ENCODE measurements around the gene NAXD.
"Not testable (repeated sequence)": the region's sequence is repeated elsewhere in the genome, so short reads cannot be mapped to it uniquely, and the experiment has no call there.

The NAXD gene

GRCh38 chr13:110628952-110629701, 13.8 kb downstream of the NAXD start:
- no peak for DNase-seq (ENCODE audit: low spot score)

DNA sequence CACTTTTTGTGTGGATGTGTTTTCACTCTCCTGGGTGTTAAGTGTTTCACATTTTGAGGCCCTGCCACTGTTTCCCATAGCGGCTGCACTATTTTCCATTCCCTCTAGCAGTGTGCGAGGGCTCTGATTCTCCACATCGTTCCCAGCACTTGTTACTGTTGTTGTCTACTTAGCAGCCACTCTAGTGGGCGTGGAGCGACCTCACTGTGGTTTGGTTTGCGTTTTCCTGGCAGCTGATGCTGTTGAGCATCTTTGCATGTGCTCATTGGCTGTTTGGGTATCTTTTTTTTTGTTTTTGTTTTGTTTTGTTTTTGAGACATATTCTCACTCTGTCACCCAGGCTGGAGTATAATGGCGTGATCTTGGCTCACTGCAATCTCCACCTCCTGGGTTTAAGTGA, 14.4 kb downstream of the NAXD start:
- no peak for DNase-seq (ENCODE audit: low spot score)

DNA sequence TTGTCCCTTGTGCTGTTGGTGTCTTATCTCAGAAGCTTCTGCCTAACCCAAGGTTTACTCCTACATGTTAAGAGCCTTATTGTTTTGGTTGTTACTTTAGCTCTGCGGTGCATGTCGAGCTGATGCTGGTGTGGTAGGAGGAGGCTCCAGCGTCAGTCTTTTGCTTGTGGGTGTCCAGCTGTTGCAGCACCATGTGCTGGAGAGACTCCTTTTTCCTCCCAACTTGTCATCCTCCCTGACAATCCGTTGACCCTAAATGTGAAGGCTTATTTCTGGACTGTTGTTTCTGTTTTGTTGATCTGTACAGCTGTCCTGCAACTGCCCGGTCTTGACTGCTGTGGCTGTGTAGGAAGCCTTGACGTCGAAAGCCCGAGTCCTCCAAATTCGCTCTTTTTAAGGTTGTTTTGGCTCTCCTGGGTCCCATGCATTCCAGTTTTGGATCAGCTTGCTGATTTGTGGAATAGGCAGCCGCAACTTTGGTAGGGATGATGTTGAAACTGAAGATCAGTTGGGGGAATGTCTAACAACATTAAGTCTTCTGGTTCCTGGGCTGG, 15.3 kb downstream of the NAXD start:
- DNase-seq (ENCODE audit: low spot score), result no peak

DNA sequence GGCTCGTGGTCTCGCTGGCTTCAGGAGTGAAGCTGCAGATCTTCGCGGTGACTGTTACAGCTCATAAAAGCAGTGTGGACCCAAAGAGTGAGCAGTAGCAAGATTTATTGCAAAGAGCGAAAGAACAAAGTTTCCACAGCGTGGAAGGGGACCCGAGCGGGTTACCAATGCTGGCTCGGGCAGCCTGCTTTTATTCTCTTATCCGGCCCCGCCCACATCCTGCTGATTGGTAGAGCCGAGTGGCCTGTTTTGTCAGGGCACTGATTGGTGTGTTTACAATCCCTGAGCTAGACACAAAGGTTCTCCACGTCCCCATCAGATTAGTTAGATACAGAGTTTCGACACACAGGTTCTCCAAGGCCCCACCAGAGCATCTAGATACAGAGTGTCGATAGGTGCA, 16.9 kb downstream of the NAXD start:
- not testable (repeated sequence) for DNase-seq (ENCODE audit: low spot score)

- no peak for DNase-seq (ENCODE audit: low spot score)
These were observed 18.4 kb downstream of the NAXD start for GRCh38 chr13:110633776-110634175.

DNA sequence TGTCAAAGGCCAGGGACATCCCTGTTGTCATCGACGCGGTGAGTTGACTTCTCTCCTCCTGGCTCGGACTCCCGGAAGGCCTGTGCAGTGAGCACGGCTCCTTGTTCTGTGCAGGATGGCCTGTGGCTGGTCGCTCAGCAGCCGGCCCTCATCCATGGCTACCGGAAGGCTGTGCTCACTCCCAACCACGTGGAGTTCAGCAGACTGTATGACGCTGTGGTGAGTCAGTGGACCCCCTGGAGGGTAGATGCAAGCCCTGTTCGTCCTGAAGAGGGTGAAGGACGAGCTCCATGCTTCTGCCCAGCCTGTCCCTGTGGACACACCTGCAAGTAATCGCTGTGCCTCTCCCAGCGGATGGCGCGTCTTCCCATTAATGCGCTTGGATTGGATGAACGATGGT, 19.2 kb downstream of the NAXD start:
- no peak for DNase-seq (ENCODE audit: low spot score)

DNA sequence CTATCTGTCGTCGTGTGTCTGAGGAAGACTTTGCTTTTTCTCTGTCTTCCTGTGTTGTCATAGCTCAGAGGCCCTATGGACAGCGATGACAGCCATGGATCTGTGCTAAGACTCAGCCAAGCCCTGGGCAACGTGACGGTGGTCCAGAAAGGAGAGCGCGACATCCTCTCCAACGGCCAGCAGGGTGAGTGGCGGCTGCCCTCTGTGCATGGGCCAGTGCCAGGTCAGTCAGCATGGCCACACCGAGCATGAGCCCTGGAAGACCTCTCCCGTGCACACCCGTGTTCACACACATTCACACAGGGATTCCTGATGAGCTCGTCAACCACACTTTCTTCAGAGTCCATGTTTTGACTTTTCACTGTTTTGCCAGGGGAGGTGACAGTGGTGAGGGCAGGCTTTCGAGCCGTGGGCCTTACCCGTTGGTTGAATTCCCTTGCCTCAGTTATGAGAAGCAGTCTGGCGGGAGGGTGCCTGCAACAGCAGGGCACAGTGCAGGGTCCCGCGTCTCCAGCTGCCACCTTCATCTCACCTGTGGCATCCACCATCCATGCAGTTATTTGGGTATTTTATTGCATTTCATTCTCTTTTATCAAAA, 20.2 kb downstream of the NAXD start:
- DNase-seq (ENCODE audit: low spot score), result no peak

GRCh38 chr13:110636053-110636475, 20.7 kb downstream of the NAXD start:
- no peak for DNase-seq (ENCODE audit: low spot score)

DNA sequence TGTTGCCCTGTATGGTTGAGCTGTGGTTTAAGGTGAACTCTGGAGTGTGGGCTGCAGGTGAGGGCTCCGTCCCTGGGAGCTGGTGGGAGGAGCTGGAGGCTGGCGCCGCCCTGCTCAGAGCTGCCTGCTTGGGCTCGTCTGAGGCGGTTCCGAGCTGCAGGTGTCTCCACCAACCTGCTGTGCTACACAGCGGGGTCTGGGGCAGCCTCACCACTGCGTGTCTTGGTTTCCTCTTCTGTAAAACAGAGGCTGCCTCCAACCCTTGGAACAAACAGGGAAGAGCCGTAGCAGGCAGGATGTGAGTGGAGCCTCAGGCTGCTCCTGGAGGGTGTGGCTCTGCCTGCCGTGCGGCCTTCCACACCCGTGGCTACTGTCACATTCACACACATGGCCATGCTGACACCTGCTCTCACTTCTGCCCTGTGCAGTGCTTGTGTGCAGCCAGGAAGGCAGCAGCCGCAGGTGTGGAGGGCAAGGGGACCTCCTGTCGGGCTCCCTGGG, 21.4 kb downstream of the NAXD start:
- DNase-seq (ENCODE audit: low spot score), result peak; percentile 50

DNA sequence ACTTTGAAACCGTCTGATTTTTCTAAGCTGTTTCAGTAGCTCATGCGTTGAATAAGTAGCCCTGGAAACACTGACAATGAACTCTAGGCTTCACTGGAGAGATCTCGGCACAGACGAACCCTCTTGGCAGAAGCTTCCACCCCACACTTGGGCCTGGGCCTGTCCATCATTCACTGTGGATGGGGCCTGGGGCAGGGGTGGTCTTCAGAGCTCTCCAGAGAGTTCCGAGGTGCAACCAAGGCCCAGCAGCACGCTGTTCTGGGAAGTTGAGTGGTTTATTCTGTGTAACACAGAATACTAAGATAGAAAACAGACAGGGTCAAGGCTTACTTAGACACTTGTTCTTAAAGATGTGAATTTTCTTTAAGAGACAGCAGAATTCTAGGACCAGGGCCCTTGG, 21.9 kb downstream of the NAXD start:
- no peak for DNase-seq (ENCODE audit: low spot score)

GRCh38 chr13:110637747-110638146, 22.4 kb downstream of the NAXD start:
- no peak for DNase-seq (ENCODE audit: low spot score)

- DNase-seq (ENCODE audit: low spot score), result no peak
These were observed 22.9 kb downstream of the NAXD start for GRCh38 chr13:110638257-110638656.

DNA sequence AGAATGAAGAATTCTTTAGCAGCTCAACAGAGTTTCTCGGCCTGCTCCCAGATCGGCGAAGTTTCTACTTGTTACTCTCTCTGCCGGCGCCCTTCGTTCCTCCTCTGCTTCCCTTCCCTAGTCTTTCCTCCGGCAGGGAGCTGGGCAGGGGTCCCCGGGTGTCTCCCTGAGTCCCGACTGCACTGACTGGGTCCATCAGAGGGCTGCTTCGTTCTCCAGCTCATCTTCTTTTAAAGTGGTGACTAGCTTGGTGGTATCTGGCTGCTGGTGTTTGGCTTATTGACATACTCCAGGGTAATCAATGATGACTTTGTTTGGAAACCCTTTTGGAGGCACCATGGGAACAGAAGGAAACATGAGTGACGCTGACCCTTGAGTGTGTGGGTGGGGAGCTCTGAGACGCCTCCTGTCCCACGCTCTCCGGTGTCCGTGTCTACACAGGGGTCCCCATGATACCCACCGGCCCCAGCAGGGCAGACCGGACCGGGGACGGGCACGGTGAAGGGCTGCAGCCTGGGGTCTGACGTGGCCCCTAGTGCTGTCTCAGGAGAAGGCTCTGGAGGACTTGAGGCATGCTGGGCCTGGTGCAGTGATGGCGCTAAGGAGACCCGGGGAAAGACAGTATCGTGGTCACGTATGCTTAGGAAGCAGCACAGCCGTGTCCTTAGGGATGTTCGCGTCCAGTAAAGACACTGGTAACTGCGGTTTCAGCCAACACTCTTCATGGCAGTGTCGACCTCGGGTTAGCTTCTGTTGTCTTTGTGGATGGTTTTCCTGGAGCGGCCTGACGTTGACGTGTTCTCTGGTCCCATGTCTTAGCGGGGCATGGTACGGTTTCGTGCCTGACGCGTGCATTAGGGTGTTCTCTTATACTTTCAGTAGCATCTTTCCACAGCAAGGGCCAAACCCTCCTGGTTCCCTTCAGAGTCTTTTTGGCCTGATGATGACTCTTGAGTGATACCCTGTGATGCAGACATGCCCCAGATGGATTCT, 23.8 kb downstream of the NAXD start:
- no peak for DNase-seq (ENCODE audit: low spot score)

DNA sequence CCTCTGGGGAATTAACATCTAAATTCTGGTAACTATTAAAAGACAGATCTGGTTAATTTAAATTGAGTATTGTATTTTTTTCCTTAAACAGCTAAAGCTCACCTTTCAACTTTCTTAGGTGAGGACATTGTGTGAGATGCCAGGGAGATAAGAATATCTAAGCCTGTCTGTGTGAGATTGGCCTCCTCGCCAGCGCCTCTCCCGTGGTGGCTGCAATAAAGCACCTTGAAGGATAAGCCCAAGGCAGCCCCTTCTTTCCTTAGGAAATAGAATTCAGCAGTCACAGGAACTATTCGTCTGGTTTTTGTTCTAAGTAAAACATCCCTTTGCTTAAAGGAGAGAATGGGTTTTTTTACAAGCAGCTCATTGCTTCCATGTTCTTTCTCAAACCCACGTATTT, 24.6 kb downstream of the NAXD start:
- DNase-seq (ENCODE audit: low spot score), result no peak

GRCh38 chr13:110640591-110641029, 25.3 kb downstream of the NAXD start:
- no peak for DNase-seq (ENCODE audit: low spot score)

- DNase-seq (ENCODE audit: low spot score), result no peak
These were observed 26.0 kb downstream of the NAXD start for GRCh38 chr13:110641055-110642015.

DNA sequence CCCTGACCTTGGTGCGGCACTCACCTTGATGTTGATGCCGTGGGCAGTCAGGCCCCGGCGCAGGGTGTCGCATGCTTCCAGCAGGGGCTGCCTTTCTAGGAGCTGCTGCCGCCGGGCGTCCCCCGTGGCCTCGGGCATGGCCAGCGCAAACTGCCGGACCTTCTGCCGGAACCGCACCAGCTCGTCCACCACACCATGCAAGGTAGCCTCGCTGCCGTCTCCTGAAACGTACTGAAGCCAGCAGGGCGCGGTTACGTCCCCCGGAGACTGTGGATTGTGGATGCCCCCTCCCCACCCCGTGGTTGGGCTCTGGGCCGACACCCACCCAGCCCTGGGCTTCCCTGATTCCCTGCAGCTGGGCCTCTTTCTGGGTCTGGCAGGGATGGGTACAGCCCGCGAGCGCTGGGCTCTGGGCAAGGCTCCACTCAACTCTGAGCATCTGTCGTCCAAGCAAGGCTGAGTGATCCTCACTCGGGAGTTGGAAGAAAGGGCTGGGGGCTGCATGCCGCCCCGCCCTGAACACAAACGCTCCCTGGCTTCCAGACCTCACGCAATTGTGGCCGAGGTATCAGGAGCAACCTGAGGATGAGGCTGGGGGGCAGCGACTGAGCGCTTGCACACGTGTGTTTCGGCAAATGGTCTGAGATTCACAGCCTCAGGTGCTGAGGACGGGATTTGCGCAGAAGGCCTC, 27.1 kb downstream of the NAXD start:
- DNase-seq (ENCODE audit: low spot score), result no peak

GRCh38 chr13:110643324-110643723, 28.0 kb downstream of the NAXD start:
- DNase-seq (ENCODE audit: low spot score), result no peak

- no peak for DNase-seq (ENCODE audit: low spot score)
These were observed 28.6 kb downstream of the NAXD start for GRCh38 chr13:110643768-110644421.
